ENCODE results near the gene TMEM74B.

TMEM74B gene

GRCh38 chr20:1204576-1204975 is 19.8 kb upstream of the TMEM74B start:
- H3K4me3 ChIP-seq (ENCODE audit: insufficient read depth, low read depth, low read length): no peak overlapping the region
- no peaks in the 10 kb centered on the region for H3K27me3 ChIP-seq (ENCODE audit: control insufficient read depth, insufficient read depth, low read length, poor library complexity, severe bottlenecking)
- no peaks in the 10 kb centered on the region for H3K4me1 ChIP-seq (ENCODE audit: control insufficient read depth, insufficient read depth, low read length)
- no peak overlapping the region for H3K27ac ChIP-seq (ENCODE audit: insufficient read depth, low read depth, low read length, poor library complexity, severe bottlenecking)
- no peaks in the 10 kb centered on the region for H3K36me3 ChIP-seq (ENCODE audit: control insufficient read depth, insufficient read depth, low read length)
- WGBS, 2 experiments: 85 to 89% methylated on average over 2 of the region's 2 CpGs
- no peaks in the 10 kb centered on the region for H3K9me3 ChIP-seq (ENCODE audit: control insufficient read depth, low read length)

- H3K27me3 ChIP-seq (ENCODE audit: control insufficient read depth, insufficient read depth, low read length, poor library complexity, severe bottlenecking): no peaks in the 10 kb centered on the region
- no peaks in the 10 kb centered on the region for H3K36me3 ChIP-seq (ENCODE audit: control insufficient read depth, insufficient read depth, low read length)
- no peaks in the 10 kb centered on the region for H3K4me1 ChIP-seq (ENCODE audit: control insufficient read depth, insufficient read depth, low read length)
- no peak overlapping the region for H3K4me3 ChIP-seq (ENCODE audit: insufficient read depth, low read depth, low read length)
- H3K27ac ChIP-seq (ENCODE audit: insufficient read depth, low read depth, low read length, poor library complexity, severe bottlenecking): no peak overlapping the region
- no peaks in the 10 kb centered on the region for H3K9me3 ChIP-seq (ENCODE audit: control insufficient read depth, low read length)
- WGBS, 2 experiments: 90 to 93% methylated on average over 5 of the region's 5 CpGs
Observed at GRCh38 chr20:1204113-1204512, 19.3 kb upstream of the TMEM74B start.

- Histone ChIP-seq H3K27me3 (ENCODE audit: control insufficient read depth, insufficient read depth, low read length, poor library complexity, severe bottlenecking) (no peaks in the 10 kb centered on the region), H3K27ac (ENCODE audit: insufficient read depth, low read depth, low read length, poor library complexity, severe bottlenecking) (no peak overlapping the region), H3K4me3 (ENCODE audit: insufficient read depth, low read depth, low read length) (no peak overlapping the region), H3K36me3 (ENCODE audit: control insufficient read depth, insufficient read depth, low read length) (no peaks in the 10 kb centered on the region), H3K4me1 (ENCODE audit: control insufficient read depth, insufficient read depth, low read length) (no peaks in the 10 kb centered on the region), H3K9me3 (ENCODE audit: control insufficient read depth, low read length) (no peaks in the 10 kb centered on the region)
- 84 to 85% methylated on average over 5 of the region's 5 CpGs for WGBS, 2 experiments
Observed at GRCh38 chr20:1203630-1204029, 18.8 kb upstream of the TMEM74B start.

- no peak within 1 kb of the TSS for H3K27ac ChIP-seq (ENCODE audit: insufficient read depth, low read depth, low read length, poor library complexity, severe bottlenecking)
- WGBS, 2 experiments: 86 to 88% methylated on average over 4 of the region's 5 CpGs
Observed at GRCh38 chr20:1202762-1203504, 18.2 kb upstream of the TMEM74B start, which contains the start of gene C20orf202. C20orf202 (plus strand) TSS chr20:1203454; CDS start chr20:1203586, 132 bp downstream.

GRCh38 chr20:1199964-1200363 is 15.2 kb upstream of the TMEM74B start:
- no peak overlapping the region for H3K27ac ChIP-seq (ENCODE audit: insufficient read depth, low read depth, low read length, poor library complexity, severe bottlenecking)
- 95 to 100% methylated on average over 1 of the region's 1 CpG for WGBS, 2 experiments
- no peak overlapping the region for H3K4me3 ChIP-seq (ENCODE audit: insufficient read depth, low read depth, low read length)
- H3K27me3 ChIP-seq (ENCODE audit: control insufficient read depth, insufficient read depth, low read length, poor library complexity, severe bottlenecking): no peaks in the 10 kb centered on the region
- no peaks in the 10 kb centered on the region for H3K9me3 ChIP-seq (ENCODE audit: control insufficient read depth, low read length)
- no peaks in the 10 kb centered on the region for H3K4me1 ChIP-seq (ENCODE audit: control insufficient read depth, insufficient read depth, low read length)
- no peaks in the 10 kb centered on the region for H3K36me3 ChIP-seq (ENCODE audit: control insufficient read depth, insufficient read depth, low read length)

More at GRCh38 chr20:1202762-1203504, 18.2 kb upstream of the TMEM74B start, which contains the start of gene C20orf202:
- Histone ChIP-seq H3K27me3 (ENCODE audit: control insufficient read depth, insufficient read depth, low read length, poor library complexity, severe bottlenecking) (no peaks in the 10 kb centered on the region), H3K36me3 (ENCODE audit: control insufficient read depth, insufficient read depth, low read length) (no peaks in the 10 kb centered on the region), H3K4me1 (ENCODE audit: control insufficient read depth, insufficient read depth, low read length) (no peaks in the 10 kb centered on the region), H3K4me3 (ENCODE audit: insufficient read depth, low read depth, low read length) (no peak within 1 kb of the TSS), H3K9me3 (ENCODE audit: control insufficient read depth, low read length) (no peaks in the 10 kb centered on the region)

- no peaks in the 10 kb centered on the region for H3K36me3 ChIP-seq (ENCODE audit: control insufficient read depth, insufficient read depth, low read length)
- no peak overlapping the region for H3K4me3 ChIP-seq (ENCODE audit: insufficient read depth, low read depth, low read length)
- H3K27me3 ChIP-seq (ENCODE audit: control insufficient read depth, insufficient read depth, low read length, poor library complexity, severe bottlenecking): no peaks in the 10 kb centered on the region
- no peaks in the 10 kb centered on the region for H3K4me1 ChIP-seq (ENCODE audit: control insufficient read depth, insufficient read depth, low read length)
- H3K9me3 ChIP-seq (ENCODE audit: control insufficient read depth, low read length): no peaks in the 10 kb centered on the region
- H3K27ac ChIP-seq (ENCODE audit: insufficient read depth, low read depth, low read length, poor library complexity, severe bottlenecking): no peak overlapping the region
- WGBS, 2 experiments: 90 to 93% methylated on average over 7 of the region's 7 CpGs
Observed at GRCh38 chr20:1199212-1199873, 14.6 kb upstream of the TMEM74B start.

GRCh38 chr20:1198751-1199150 is 14.0 kb upstream of the TMEM74B start:
- Histone ChIP-seq H3K4me3 (ENCODE audit: insufficient read depth, low read depth, low read length) (no peak overlapping the region), H3K27ac (ENCODE audit: insufficient read depth, low read depth, low read length, poor library complexity, severe bottlenecking) (no peak overlapping the region), H3K9me3 (ENCODE audit: control insufficient read depth, low read length) (no peaks in the 10 kb centered on the region), H3K27me3 (ENCODE audit: control insufficient read depth, insufficient read depth, low read length, poor library complexity, severe bottlenecking) (no peaks in the 10 kb centered on the region), H3K36me3 (ENCODE audit: control insufficient read depth, insufficient read depth, low read length) (no peaks in the 10 kb centered on the region), H3K4me1 (ENCODE audit: control insufficient read depth, insufficient read depth, low read length) (no peaks in the 10 kb centered on the region)
- 92 to 94% methylated on average over 5 of the region's 5 CpGs for WGBS, 2 experiments

DNA sequence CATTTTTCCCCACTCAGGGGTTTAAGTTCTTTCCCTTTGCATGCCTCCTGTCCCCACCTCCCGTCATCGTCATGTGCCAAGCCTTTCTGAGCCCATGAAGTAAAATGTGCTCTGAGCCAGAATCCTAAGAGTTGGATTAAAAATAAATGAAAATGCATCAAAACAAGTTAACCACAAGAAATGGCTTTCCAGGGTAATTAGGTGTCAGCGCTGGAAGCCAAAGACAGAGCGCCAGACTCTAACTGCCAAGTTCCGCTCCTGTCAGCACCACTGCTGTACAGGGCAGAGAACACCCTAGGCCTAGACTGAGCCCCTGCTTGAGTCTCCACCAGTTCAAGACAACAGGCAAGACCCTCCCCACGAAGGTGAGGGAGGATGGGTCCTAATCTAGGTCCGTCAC is 13.0 kb upstream of the TMEM74B start:
- Histone ChIP-seq H3K36me3 (ENCODE audit: control insufficient read depth, insufficient read depth, low read length) (no peaks in the 10 kb centered on the region), H3K9me3 (ENCODE audit: control insufficient read depth, low read length) (no peaks in the 10 kb centered on the region), H3K4me1 (ENCODE audit: control insufficient read depth, insufficient read depth, low read length) (no peaks in the 10 kb centered on the region), H3K27ac (ENCODE audit: insufficient read depth, low read depth, low read length, poor library complexity, severe bottlenecking) (no peak overlapping the region), H3K27me3 (ENCODE audit: control insufficient read depth, insufficient read depth, low read length, poor library complexity, severe bottlenecking) (no peaks in the 10 kb centered on the region), H3K4me3 (ENCODE audit: insufficient read depth, low read depth, low read length) (no peak overlapping the region)
- 88 to 89% methylated on average over 7 of the region's 7 CpGs for WGBS, 2 experiments

DNA sequence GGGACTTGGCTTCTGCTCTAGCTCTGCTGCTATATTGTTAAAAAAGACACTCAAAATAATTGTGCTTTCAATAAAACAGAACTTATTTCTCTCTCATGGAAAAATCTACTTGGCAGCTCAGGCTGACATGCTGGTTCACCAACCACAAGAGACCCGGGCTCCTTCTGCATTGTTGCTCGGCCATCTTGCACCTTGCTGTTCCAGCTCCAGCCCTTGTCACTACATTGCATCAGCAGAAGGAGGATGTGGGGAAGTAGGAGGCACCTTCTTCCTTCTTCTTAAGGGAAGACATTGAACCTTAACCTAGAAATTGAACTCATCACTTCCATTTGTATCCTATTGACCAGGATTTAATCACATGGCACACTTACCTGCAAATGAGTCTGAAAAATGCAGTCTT is 11.9 kb upstream of the TMEM74B start:
- H3K4me3 ChIP-seq (ENCODE audit: insufficient read depth, low read depth, low read length): no peak overlapping the region
- H3K27ac ChIP-seq (ENCODE audit: insufficient read depth, low read depth, low read length, poor library complexity, severe bottlenecking): no peak overlapping the region
- no peaks in the 10 kb centered on the region for H3K4me1 ChIP-seq (ENCODE audit: control insufficient read depth, insufficient read depth, low read length)
- H3K9me3 ChIP-seq (ENCODE audit: control insufficient read depth, low read length): no peaks in the 10 kb centered on the region
- WGBS, 2 experiments: 82 to 94% methylated on average over 2 of the region's 2 CpGs
- no peaks in the 10 kb centered on the region for H3K27me3 ChIP-seq (ENCODE audit: control insufficient read depth, insufficient read depth, low read length, poor library complexity, severe bottlenecking)
- no peaks in the 10 kb centered on the region for H3K36me3 ChIP-seq (ENCODE audit: control insufficient read depth, insufficient read depth, low read length)

DNA sequence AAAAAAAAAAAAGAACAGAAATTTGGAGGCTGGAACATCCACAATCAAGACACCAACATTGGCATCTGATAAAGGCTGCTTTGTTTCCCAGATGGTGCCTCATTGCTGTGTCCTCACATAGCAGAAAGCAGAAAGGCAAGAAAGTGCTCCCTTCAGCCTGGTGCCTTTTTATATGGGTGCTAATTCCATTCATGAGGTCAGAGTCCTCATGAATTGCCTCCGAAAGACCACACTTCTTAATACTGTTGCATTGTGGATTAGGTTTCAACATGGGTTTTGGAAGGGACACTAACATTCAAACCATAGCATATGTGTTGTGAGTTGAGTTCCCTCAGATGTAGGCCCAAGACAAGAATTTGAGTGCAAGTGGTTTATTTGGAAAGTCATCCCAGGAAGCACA is 10.4 kb upstream of the TMEM74B start:
- Histone ChIP-seq H3K9me3 (ENCODE audit: control insufficient read depth, low read length) (no peaks in the 10 kb centered on the region), H3K36me3 (ENCODE audit: control insufficient read depth, insufficient read depth, low read length) (no peaks in the 10 kb centered on the region), H3K4me1 (ENCODE audit: control insufficient read depth, insufficient read depth, low read length) (no peaks in the 10 kb centered on the region), H3K27me3 (ENCODE audit: control insufficient read depth, insufficient read depth, low read length, poor library complexity, severe bottlenecking) (no peaks in the 10 kb centered on the region), H3K4me3 (ENCODE audit: insufficient read depth, low read depth, low read length) (no peak overlapping the region), H3K27ac (ENCODE audit: insufficient read depth, low read depth, low read length, poor library complexity, severe bottlenecking) (no peak overlapping the region)
- 91 to 100% methylated on average over 1 of the region's 1 CpG for WGBS, 2 experiments

All from ectodermal cell (in vitro differentiated cells).